Measurements from ENCODE around the gene BPIFB3. TPM values are rescaled to one million over a fixed set of nuclear protein-coding genes. Genes with fewer than 3 reads are reported as not detected.

The BPIFB3 gene
- total RNA-seq, 1 experiment from 2014 or later = not detected

- CTCF ChIA-PET = interaction anchor here (0.9 kb wide), 1 partner anchor 11 kb away, joined by 4 read pairs; no protein-coding TSS in a partner anchor
- DNase-seq (ENCODE audit: low read depth, low spot score) (no peak), ATAC-seq (no peak)
Observed at GRCh38 chr20:33005132-33005566, 48.6 kb upstream of the BPIFB3 start.

GRCh38 chr20:33005908-33006775 is 47.6 kb upstream of the BPIFB3 start:
- Histone ChIP-seq H3K27me3 (ENCODE audit: control insufficient read depth, insufficient read depth, low read length) (no peaks in the 10 kb centered on the region; the same call in 1 of the 2 replicates), H3K36me3 (ENCODE audit: control insufficient read depth, insufficient read depth, low read length) (no peaks in the 10 kb centered on the region), H3K9me3 (ENCODE audit: control insufficient read depth, insufficient read depth, low read depth, low read length) (no peaks in the 10 kb centered on the region), H3K27ac (ENCODE audit: low read length) (no peak overlapping the region), H3K4me1 (ENCODE audit: control insufficient read depth, insufficient read depth, low read length) (peaks cover 4% of the 10 kb centered on the region; the same call in 1 of the 2 replicates), H3K4me3 (ENCODE audit: low read depth in 2 of 2, low read length in 2 of 2) (no peak overlapping the region)
- in situ Hi-C loops (cut with HindIII; ENCODE audit: low pct_unique_long_range_greater_than_20kb, low sequenced_read_pairs) (no loop called here), intact Hi-C loops (cut with micrococcal nuclease; ENCODE audit: unreplicated experiment) (no loop called here)
- TF ChIP-seq TCF7L2 (IDR thresholded peaks at IDR 0.05; ENCODE audit: low read depth, low read length) (no peak), REST (IDR thresholded peaks at IDR 0.05; ENCODE audit: insufficient read depth in 1 of 2, low read depth in 2 of 2, low read length in 1 of 2) (no peak), SIN3A (IDR thresholded peaks at IDR 0.05; ENCODE audit: borderline replicate concordance, insufficient read depth, low read depth, low read length) (no peak), POLR2AphosphoS5 (IDR thresholded peaks at IDR 0.05; ENCODE audit: low read depth, low read length) (no peak)
- TF ChIP-seq, protein P1, sequence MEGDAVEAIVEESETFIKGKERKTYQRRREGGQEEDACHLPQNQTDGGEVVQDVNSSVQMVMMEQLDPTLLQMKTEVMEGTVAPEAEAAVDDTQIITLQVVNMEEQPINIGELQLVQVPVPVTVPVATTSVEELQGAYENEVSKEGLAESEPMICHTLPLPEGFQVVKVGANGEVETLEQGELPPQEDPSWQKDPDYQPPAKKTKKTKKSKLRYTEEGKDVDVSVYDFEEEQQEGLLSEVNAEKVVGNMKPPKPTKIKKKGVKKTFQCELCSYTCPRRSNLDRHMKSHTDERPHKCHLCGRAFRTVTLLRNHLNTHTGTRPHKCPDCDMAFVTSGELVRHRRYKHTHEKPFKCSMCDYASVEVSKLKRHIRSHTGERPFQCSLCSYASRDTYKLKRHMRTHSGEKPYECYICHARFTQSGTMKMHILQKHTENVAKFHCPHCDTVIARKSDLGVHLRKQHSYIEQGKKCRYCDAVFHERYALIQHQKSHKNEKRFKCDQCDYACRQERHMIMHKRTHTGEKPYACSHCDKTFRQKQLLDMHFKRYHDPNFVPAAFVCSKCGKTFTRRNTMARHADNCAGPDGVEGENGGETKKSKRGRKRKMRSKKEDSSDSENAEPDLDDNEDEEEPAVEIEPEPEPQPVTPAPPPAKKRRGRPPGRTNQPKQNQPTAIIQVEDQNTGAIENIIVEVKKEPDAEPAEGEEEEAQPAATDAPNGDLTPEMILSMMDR (IDR thresholded peaks at IDR 0.05) = no peak
- DNase-seq (ENCODE audit: low read depth, low spot score) (no peak), ATAC-seq (no peak)
- BruUV-seq (replicated peaks) = no TSS peak
- CTCF ChIA-PET = no interaction called here
- POLR2A ChIA-PET = no interaction called here

More at GRCh38 chr20:33005132-33005566, 48.6 kb upstream of the BPIFB3 start:
- TF ChIP-seq POLR2AphosphoS5 (IDR thresholded peaks at IDR 0.05; ENCODE audit: low read depth, low read length) = no peak
- TF ChIP-seq, protein P1 (IDR thresholded peaks at IDR 0.05) = peak; percentile 78
- intact Hi-C loops (cut with micrococcal nuclease; ENCODE audit: unreplicated experiment) = no loop called here
- H3K36me3 ChIP-seq (ENCODE audit: control insufficient read depth, insufficient read depth, low read length) = no peaks in the 10 kb centered on the region
- POLR2A ChIA-PET = no interaction called here
- H3K4me3 ChIP-seq (ENCODE audit: low read depth in 2 of 2, low read length in 2 of 2) = no peak overlapping the region
- peaks cover 4% of the 10 kb centered on the region; the same call in 1 of the 2 replicates for H3K4me1 ChIP-seq (ENCODE audit: control insufficient read depth, insufficient read depth, low read length)
- no peak overlapping the region for H3K27ac ChIP-seq (ENCODE audit: low read length)
- H3K27me3 ChIP-seq (ENCODE audit: control insufficient read depth, insufficient read depth, low read length) = no peaks in the 10 kb centered on the region; the same call in 1 of the 2 replicates
- no peaks in the 10 kb centered on the region for H3K9me3 ChIP-seq (ENCODE audit: control insufficient read depth, insufficient read depth, low read depth, low read length)
- in situ Hi-C loops (cut with HindIII; ENCODE audit: low pct_unique_long_range_greater_than_20kb, low sequenced_read_pairs) = no loop called here
- BruUV-seq (replicated peaks) = no TSS peak

All from Panc1 (cell line).